OCI-LY7 (cell line): ENCODE measurements around the gene TEKT2. TPM values are rescaled to one million over a fixed set of nuclear protein-coding genes. Genes with fewer than 3 reads are reported as not detected.
A peak's percentile ranks its signal among the peaks of the same experiment; 100 is the strongest.

ENCODE experiments used
- BruUV-seq: library from RNA; stranded (reverse); fragments of 400-500 nt; replicated peaks from 2 replicates; lab custom pipeline; 2021; lab: Mats Ljungman, UMichigan
- CTCF ChIA-PET: fragments of 300-600 bp; sonication (Branson Sonifier 250); formaldehyde crosslinking; loops from one replicate; lab custom pipeline; 2022; ENCODE audit warnings: antibody characterized with exemption; ENCODE audit not compliant: unreplicated experiment; lab: Charles Lee
- POLR2A ChIA-PET: fragments of 300-600 bp; sonication (Branson Sonifier 250); formaldehyde crosslinking; loops from one replicate; lab custom pipeline; 2022; ENCODE audit warnings: antibody characterized with exemption; lab: Charles Lee
- DNase-seq: peaks from one replicate; pipeline ENCODE4 v3.0.0-alpha.2; 2015; ENCODE audit warnings: low spot score
- H2AFZ ChIP-seq: fragments of 200-600 bp; sonication (generic), shearing (Covaris generic); 2 replicates; pipeline ENCODE4 v1.6.1; 2014; ENCODE audit warnings: mild to moderate bottlenecking, antibody characterized with exemption, low read length, moderate library complexity
- H3K27ac ChIP-seq: fragments of 200-600 bp; sonication (generic); 2 replicates; pipeline ENCODE4 v1.5.1; 2014; ENCODE audit warnings: mixed run types, low read depth, mild to moderate bottlenecking, moderate library complexity, low read length, inconsistent platforms; ENCODE audit not compliant: poor library complexity, severe bottlenecking
- H3K36me3 ChIP-seq: fragments of 200-600 bp; sonication (generic); 2 replicates; pipeline ENCODE4 v1.6.1; 2014; ENCODE audit warnings: mild to moderate bottlenecking, antibody characterized with exemption, low read length, moderate library complexity, mixed read lengths; ENCODE audit not compliant: insufficient read depth
- H3K4me1 ChIP-seq: fragments of 200-600 bp; sonication (generic); 2 replicates; pipeline ENCODE4 v1.5.1; 2014; ENCODE audit warnings: mild to moderate bottlenecking, low read length; ENCODE audit not compliant: insufficient read depth, poor library complexity, severe bottlenecking
- H3K4me2 ChIP-seq: fragments of 200-600 bp; sonication (generic); 2 replicates; pipeline ENCODE4 v1.6.1; 2014; ENCODE audit warnings: mild to moderate bottlenecking, low read length
- H3K4me3 ChIP-seq: fragments of 200-600 bp; sonication (generic); 2 replicates; pipeline ENCODE4 v1.5.1; 2014; ENCODE audit warnings: mild to moderate bottlenecking, low read depth, low read length; ENCODE audit not compliant: poor library complexity, severe bottlenecking
- H3K79me2 ChIP-seq: fragments of 200-600 bp; sonication (generic); 2 replicates; pipeline ENCODE4 v1.6.1; 2016; ENCODE audit warnings: low read depth, mild to moderate bottlenecking, low read length, moderate library complexity, mixed read lengths; ENCODE audit not compliant: insufficient read depth
- H3K9me2 ChIP-seq: fragments of 200-600 bp; sonication (generic); 2 replicates; pipeline ENCODE4 v1.6.1; 2016; ENCODE audit warnings: mild to moderate bottlenecking, low read length, mixed read lengths; ENCODE audit not compliant: insufficient read depth
- H3K9me3 ChIP-seq: fragments of 200-600 bp; sonication (generic); 2 replicates; pipeline ENCODE4 v1.6.1; 2014; ENCODE audit warnings: mild to moderate bottlenecking, mixed run types, low read length, mixed read lengths
- H4K20me1 ChIP-seq: fragments of 200-600 bp; sonication (generic); 2 replicates; pipeline ENCODE4 v1.6.1; 2014; ENCODE audit warnings: mild to moderate bottlenecking, antibody characterized with exemption, low read length, moderate library complexity, mixed read lengths; ENCODE audit not compliant: insufficient read depth
- EZH2phosphoT487 ChIP-seq: fragments of 200-600 bp; sonication (generic); IDR thresholded peaks from 2 replicates; pipeline ENCODE4 v1.6.1; 2018; ENCODE audit warnings: low read depth, borderline replicate concordance, mild to moderate bottlenecking, mixed run types, antibody characterized with exemption, low read length, moderate library complexity, mixed read lengths
- intact Hi-C: fragments of 100-400 bp; cut with micrococcal nuclease; formaldehyde crosslinking; loops from one replicate; pipeline ENCODE4 v1.10.0; 2022; ENCODE audit not compliant: unreplicated experiment
- total RNA-seq, 2 experiments: library from RNA; depleted of rRNA in 1 of 2; stranded (reverse); fragments of >200 nt in 1 of 2; shearing (Covaris generic) in 1 of 2; gene quantifications; 2 replicates each; pipeline ENCODE4 v1.2.3, GENCODE V29; 2014 to 2022
- TF ChIP-seq, protein P1 (sequence below): fragments of 200-600 bp; sonication (generic); conservative IDR thresholded peaks from 2 replicates; pipeline ENCODE4 v1.5.1; 2014; ENCODE audit warnings: mild to moderate bottlenecking, antibody characterized with exemption, low read length, moderate library complexity, mixed read lengths

TEKT2 gene
- total RNA-seq, 2 experiments from 2014 or later, result not detected

DNA sequence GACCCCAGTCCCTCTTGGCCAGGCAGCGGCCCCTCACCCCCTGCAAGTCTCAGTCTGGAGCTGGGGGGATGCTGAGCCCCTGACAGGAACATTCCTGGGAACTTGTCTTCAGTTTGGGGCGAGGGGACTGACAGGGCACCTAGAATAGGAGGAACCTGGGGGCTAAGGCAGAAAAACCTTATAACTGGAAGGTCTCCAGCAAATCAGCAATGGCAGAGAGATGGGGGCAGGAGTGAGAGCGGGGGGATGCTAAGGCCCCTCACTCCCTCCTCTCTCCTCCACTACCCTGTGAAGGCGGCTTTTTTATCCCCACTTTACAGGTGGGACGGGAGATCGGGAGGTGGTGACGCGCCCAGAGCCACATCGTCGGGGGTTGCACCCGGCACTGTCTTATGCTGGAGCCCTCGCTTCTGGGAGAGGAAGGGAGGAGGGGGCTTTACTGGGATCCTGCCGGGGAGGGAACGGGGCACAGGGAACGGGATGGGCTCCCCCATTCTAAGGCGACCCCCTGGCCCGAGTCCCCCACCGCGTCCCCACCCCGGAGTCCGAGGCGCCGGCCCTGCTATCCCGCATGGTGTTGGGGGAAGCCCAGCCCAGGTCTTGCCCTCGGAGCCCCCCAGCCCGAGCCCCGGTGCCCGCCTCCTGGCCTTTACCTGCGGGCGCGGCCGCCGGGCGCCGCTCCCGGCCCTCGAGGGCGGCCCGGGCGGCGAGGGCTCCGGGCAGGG, 40.7 kb downstream of the TEKT2 start:
- BruUV-seq, result no TSS peak
- no peak overlapping the region for H3K4me3 ChIP-seq
- H3K4me2 ChIP-seq, result no peak overlapping the region
- no peaks in the 10 kb centered on the region for H3K36me3 ChIP-seq
- no peak for DNase-seq
- H4K20me1 ChIP-seq, result no peaks in the 10 kb centered on the region
- no peak overlapping the region for H3K27ac ChIP-seq
- no peaks in the 10 kb centered on the region for H3K79me2 ChIP-seq
- CTCF ChIA-PET, result no interaction called here
- POLR2A ChIA-PET, result no interaction called here
- no peaks in the 10 kb centered on the region for H3K9me3 ChIP-seq
- H3K4me1 ChIP-seq, result peaks cover 12% of the 10 kb centered on the region
- intact Hi-C loops, result no loop called here
- H2AFZ ChIP-seq, result no peak overlapping the region
- TF ChIP-seq EZH2phosphoT487, result peak; percentile 68; the same call in 1 of the 2 replicates
- TF ChIP-seq, protein P1, sequence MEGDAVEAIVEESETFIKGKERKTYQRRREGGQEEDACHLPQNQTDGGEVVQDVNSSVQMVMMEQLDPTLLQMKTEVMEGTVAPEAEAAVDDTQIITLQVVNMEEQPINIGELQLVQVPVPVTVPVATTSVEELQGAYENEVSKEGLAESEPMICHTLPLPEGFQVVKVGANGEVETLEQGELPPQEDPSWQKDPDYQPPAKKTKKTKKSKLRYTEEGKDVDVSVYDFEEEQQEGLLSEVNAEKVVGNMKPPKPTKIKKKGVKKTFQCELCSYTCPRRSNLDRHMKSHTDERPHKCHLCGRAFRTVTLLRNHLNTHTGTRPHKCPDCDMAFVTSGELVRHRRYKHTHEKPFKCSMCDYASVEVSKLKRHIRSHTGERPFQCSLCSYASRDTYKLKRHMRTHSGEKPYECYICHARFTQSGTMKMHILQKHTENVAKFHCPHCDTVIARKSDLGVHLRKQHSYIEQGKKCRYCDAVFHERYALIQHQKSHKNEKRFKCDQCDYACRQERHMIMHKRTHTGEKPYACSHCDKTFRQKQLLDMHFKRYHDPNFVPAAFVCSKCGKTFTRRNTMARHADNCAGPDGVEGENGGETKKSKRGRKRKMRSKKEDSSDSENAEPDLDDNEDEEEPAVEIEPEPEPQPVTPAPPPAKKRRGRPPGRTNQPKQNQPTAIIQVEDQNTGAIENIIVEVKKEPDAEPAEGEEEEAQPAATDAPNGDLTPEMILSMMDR, result no peak
- H3K9me2 ChIP-seq, result no peaks in the 10 kb centered on the region

DNA sequence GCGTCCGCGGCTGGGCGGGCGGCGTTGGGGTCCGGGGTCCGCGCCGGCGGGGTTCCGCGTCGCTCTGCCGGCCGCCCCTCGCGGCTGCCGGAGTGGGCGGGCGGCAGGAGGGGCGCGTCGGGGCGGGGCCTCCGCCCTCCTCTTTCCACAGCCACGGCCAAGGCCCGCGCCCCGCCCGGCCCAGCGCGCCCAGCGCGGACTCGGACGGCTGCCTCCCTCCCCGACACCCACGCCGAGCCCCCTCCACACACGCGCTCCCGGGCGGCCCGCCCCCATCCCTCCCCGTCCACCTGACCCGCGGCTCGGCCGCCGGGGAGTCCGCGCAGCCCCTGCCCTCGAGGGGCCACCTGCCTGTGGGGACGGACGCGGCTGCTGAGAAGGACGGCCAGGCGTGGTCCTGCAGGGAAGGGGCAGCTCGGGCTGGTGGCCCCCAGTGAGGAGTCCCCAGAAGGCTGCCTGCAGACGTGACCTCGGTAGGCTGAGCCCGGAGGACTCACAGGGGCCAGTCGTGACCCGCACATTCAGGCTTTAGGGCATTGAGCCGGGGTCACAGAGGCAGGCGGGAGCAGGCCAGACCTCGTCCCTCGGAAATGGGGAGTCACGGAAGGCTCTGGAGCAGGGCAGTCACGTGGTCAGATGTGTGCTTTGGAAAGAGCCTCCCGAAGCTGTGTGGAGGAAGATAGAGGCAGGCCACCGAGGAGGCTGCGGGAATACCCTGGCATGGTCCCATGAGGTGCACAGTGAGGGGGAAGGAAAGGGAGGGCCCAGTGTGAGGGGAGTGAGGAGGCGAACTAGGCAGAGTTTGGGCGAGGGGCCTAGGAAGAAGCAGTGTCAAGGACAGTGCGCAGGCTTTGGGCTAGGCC, 41.5 kb downstream of the TEKT2 start, which contains the start of gene COL8A2:
Gene COL8A2 (minus strand): TSS at position 94 of the 863 bp plus-strand sequence. CDS start 24,980 bp downstream, outside the sequence.
- Histone ChIP-seq H3K36me3 (no peaks in the 10 kb centered on the region), H4K20me1 (no peaks in the 10 kb centered on the region), H3K4me1 (peaks cover 12% of the 10 kb centered on the region), H3K9me2 (no peaks in the 10 kb centered on the region), H3K9me3 (no peaks in the 10 kb centered on the region), H3K4me3 (no peak within 1 kb of the TSS), H2AFZ (no peak within 1 kb of the TSS), H3K27ac (no peak within 1 kb of the TSS), H3K79me2 (no peaks in the 10 kb centered on the region), H3K4me2 (no peak within 1 kb of the TSS; the same call in 1 of the 2 replicates)
- ChIA-PET POLR2A (no interaction called here), CTCF (no interaction called here)
- intact Hi-C loops, result no loop called here
- BruUV-seq, result no TSS peak
- TF ChIP-seq EZH2phosphoT487, result no peak
- TF ChIP-seq, protein P1, result no peak
- DNase-seq, result no peak
